CD4-positive, alpha-beta T cell (primary cell): ENCODE results near the gene REXO5. TPM values are rescaled to one million over a fixed set of nuclear protein-coding genes. Genes with fewer than 3 reads are reported as not detected.
A peak's percentile ranks its signal among the peaks of the same experiment; 100 is the strongest.

ENCODE experiments used
- ATAC-seq: fragments of 200-7000 bp; cut with Tn5 transposase; one replicate; pipeline ENCODE4 v1.10.0; 2022; ENCODE audit warnings: mild to moderate bottlenecking; ENCODE audit not compliant: poor library complexity
- CTCF ChIA-PET: fragments of 350-600 bp; sonication (Branson Sonifier 250); formaldehyde crosslinking; loops from one replicate; lab custom pipeline; 2021; ENCODE audit warnings: antibody characterized with exemption, inconsistent platforms; lab: Charles Lee
- POLR2A ChIA-PET: fragments of 350-600 bp; sonication (Branson Sonifier 250); formaldehyde crosslinking; loops from one replicate; lab custom pipeline; 2021; ENCODE audit warnings: antibody characterized with exemption, inconsistent platforms; lab: Charles Lee
- DNase-seq, 14 experiments: peaks; one replicate each; pipeline ENCODE4 v3.0.0-alpha.2; 2013 to 2020; ENCODE audit warnings: mixed read lengths in 2 of 14
- H3K27ac ChIP-seq, 2 donors: one replicate each; pipeline versions ENCODE4 v1.5.1 to v1.7.0; 2013; ENCODE audit warnings: low read length in 2 of 2, low read depth in 1 of 2, mild to moderate bottlenecking in 1 of 2
- H3K27me3 ChIP-seq, 2 experiments: 1 replicate in 1 of 2; 2 replicates in 1 of 2; pipeline versions ENCODE4 v1.6.1 to v1.7.0; 2013; ENCODE audit warnings: low read length in 2 of 2, control low read depth in 1 of 2, mild to moderate bottlenecking in 1 of 2, moderate library complexity in 1 of 2; ENCODE audit not compliant: insufficient read depth in 2 of 2, control insufficient read depth in 1 of 2
- H3K36me3 ChIP-seq: one replicate; pipeline ENCODE4 v1.6.1; 2013; ENCODE audit warnings: low read length, control low read depth; ENCODE audit not compliant: insufficient read depth
- H3K4me1 ChIP-seq: one replicate; pipeline ENCODE4 v1.6.1; 2013; ENCODE audit warnings: low read length, control low read depth; ENCODE audit not compliant: insufficient read depth
- H3K4me3 ChIP-seq: one replicate; pipeline ENCODE4 v1.5.1; 2013; ENCODE audit warnings: mild to moderate bottlenecking, low read length, moderate library complexity
- H3K9me3 ChIP-seq, 2 experiments: 1 replicate in 1 of 2; 2 replicates in 1 of 2; pipeline versions ENCODE4 v1.6.1 to v1.7.0; 2013; ENCODE audit warnings: low read length in 2 of 2, mild to moderate bottlenecking in 2 of 2, control low read depth in 1 of 2, moderate library complexity in 1 of 2; ENCODE audit not compliant: control insufficient read depth in 1 of 2, insufficient read depth in 1 of 2
- H3K27ac Mint-ChIP-seq: one replicate; pipeline ENCODE4 v1.8.0; 2020; ENCODE audit warnings: mixed read lengths
- H3K27me3 Mint-ChIP-seq: one replicate; pipeline ENCODE4 v1.8.0; 2021; ENCODE audit warnings: mixed read lengths
- H3K36me3 Mint-ChIP-seq: one replicate; pipeline ENCODE4 v1.8.0; 2021; ENCODE audit warnings: low read depth, mixed read lengths
- H3K4me1 Mint-ChIP-seq: one replicate; pipeline ENCODE4 v1.8.0; 2021; ENCODE audit warnings: low read depth, mixed read lengths
- H3K4me3 Mint-ChIP-seq: one replicate; pipeline ENCODE4 v1.8.0; 2020; ENCODE audit warnings: mild to moderate bottlenecking, mixed read lengths
- H3K9me3 Mint-ChIP-seq: one replicate; pipeline ENCODE4 v1.8.0; 2020; ENCODE audit warnings: mixed read lengths
- intact Hi-C, 2 experiments: fragments of 100-400 bp; cut with DNase I in 1 of 2; cut with micrococcal nuclease in 1 of 2; formaldehyde crosslinking; loops; one replicate each; pipeline versions ENCODE4 v1.15.1 to v1.9.0; 2023 to 2025; cut with DNase I, micrococcal nuclease
- total RNA-seq, 174 experiments: library from RNA in 2 of 174; stranded (reverse) in 2 of 174; gene quantifications; one replicate each; pipeline ENCODE4 v1.2.3 and lab custom pipeline; 2021 to 2026
- TF ChIP-seq, protein P1 (sequence below): fragments of 200-600 bp; IDR thresholded peaks from one replicate; pipeline ENCODE4 v1.8.0; 2022; ENCODE audit warnings: antibody characterized with exemption, mild to moderate bottlenecking

The REXO5 gene
- total RNA-seq, 2 experiments from 2014 or later: 0.56 TPM; not detected in 1

DNA sequence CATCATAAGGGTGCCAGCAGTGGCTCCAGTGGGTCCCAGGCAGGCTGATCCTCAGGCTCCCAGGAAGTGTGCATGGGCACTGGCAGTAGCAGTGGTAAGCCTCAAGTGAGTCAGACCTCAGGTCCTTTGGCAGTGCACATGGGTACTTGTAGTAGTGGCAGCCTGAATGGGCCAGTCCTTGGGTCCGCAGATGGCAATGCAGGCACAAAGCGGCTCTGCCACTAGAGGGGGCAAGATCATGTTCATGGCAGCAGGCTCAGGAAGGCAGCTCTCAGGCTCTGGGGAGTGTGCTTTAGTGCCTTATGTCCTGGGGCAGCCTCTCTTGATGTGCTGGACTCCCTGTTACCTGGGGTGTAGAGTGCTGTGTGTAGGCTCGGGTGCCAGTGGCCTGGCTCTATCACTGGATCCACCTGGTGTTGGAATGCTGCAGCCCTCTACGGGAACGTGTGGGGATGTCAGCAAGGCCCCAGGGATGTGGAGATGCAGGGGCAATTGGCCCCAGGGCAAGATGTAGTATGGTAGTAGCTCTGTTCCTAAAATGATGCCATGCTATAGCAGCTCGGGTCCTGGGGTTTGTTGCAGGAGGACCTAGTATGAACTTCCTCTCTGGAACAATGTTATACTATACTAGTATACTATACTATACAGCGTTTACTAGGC, 31.5 kb upstream of the REXO5 start:
- Mint-ChIP-seq H3K27me3 (no peaks in the 10 kb centered on the region), H3K9me3 (no peaks in the 10 kb centered on the region), H3K4me3 (no peak overlapping the region), H3K4me1 (no peaks in the 10 kb centered on the region), H3K36me3 (peaks cover 13% of the 10 kb centered on the region), H3K27ac (no peak overlapping the region)
- H3K27me3 ChIP-seq: no peaks in the 10 kb centered on the region
- H3K9me3 ChIP-seq: no peaks in the 10 kb centered on the region
- ATAC-seq: peak; percentile 67
- peak; percentile 18 to 71 (median 47) for DNase-seq
- H3K4me1 ChIP-seq: no peaks in the 10 kb centered on the region
- TF ChIP-seq, protein P1, sequence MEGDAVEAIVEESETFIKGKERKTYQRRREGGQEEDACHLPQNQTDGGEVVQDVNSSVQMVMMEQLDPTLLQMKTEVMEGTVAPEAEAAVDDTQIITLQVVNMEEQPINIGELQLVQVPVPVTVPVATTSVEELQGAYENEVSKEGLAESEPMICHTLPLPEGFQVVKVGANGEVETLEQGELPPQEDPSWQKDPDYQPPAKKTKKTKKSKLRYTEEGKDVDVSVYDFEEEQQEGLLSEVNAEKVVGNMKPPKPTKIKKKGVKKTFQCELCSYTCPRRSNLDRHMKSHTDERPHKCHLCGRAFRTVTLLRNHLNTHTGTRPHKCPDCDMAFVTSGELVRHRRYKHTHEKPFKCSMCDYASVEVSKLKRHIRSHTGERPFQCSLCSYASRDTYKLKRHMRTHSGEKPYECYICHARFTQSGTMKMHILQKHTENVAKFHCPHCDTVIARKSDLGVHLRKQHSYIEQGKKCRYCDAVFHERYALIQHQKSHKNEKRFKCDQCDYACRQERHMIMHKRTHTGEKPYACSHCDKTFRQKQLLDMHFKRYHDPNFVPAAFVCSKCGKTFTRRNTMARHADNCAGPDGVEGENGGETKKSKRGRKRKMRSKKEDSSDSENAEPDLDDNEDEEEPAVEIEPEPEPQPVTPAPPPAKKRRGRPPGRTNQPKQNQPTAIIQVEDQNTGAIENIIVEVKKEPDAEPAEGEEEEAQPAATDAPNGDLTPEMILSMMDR: peak; percentile 31
- intact Hi-C loops: no loop called here
- CTCF ChIA-PET: interaction anchor here (0.6 kb wide), 1 partner anchor 162 kb away, joined by 3 read pairs; no protein-coding TSS in a partner anchor
- H3K4me3 ChIP-seq: no peak overlapping the region
- no peaks in the 10 kb centered on the region for H3K36me3 ChIP-seq
- POLR2A ChIA-PET: no interaction called here
- no peak overlapping the region for H3K27ac ChIP-seq

DNA sequence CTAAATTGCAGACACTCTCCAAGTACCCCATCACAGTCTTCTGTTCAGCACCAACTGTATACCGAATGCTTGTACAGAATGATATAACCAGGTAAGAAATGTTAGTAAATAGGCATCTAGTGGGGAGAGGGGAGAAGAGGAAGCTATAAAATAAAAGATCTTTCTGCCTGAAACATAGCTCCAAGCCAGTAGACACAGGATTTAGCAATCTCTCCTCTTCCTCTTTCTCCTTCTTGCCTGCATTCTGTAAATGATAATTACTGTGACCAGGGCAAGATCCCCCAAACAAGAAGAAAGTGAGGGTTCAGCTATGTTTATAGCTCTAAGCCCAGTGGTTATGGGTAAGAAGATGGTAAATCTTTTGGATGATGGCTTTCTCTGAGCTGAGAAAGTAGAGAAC, 24.6 kb upstream of the REXO5 start:
- CTCF ChIA-PET: no interaction called here
- no peaks in the 10 kb centered on the region for H3K9me3 Mint-ChIP-seq
- H3K27ac Mint-ChIP-seq: no peak overlapping the region
- H3K9me3 ChIP-seq: no peaks in the 10 kb centered on the region
- TF ChIP-seq, protein P1: no peak
- no peaks in the 10 kb centered on the region for H3K27me3 ChIP-seq
- intact Hi-C loops: no loop called here
- ATAC-seq (no peak), DNase-seq (no peak)
- no peak overlapping the region for H3K4me3 Mint-ChIP-seq
- no peak overlapping the region for H3K27ac ChIP-seq
- H3K4me1 ChIP-seq: no peaks in the 10 kb centered on the region
- H3K4me1 Mint-ChIP-seq: no peaks in the 10 kb centered on the region
- H3K36me3 ChIP-seq: no peaks in the 10 kb centered on the region
- POLR2A ChIA-PET: no interaction called here
- no peaks in the 10 kb centered on the region for H3K27me3 Mint-ChIP-seq
- no peak overlapping the region for H3K4me3 ChIP-seq
- peaks cover 24% of the 10 kb centered on the region for H3K36me3 Mint-ChIP-seq

DNA sequence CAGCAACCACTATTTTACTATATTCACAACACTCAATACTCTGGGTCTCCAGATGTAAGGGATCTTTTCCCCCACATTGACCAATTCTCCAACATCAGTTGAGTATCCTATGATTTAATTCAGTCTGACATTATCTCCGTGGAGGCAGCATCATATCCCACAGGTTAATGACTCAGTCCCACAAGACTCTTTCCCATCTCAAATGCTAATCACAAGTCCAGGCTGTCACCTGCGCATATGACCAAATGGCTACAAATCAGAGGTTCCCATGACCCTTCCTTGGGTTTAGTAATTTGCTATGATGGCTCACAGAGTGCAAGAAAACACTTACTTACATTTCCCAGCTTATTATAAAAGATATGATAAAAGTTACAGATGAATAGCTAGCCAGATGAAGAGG, 23.9 kb upstream of the REXO5 start:
- no peaks in the 10 kb centered on the region for H3K4me1 ChIP-seq
- ChIA-PET CTCF (no interaction called here), POLR2A (no interaction called here)
- ATAC-seq (no peak), DNase-seq (no peak)
- H3K4me3 ChIP-seq: no peak overlapping the region
- no peaks in the 10 kb centered on the region for H3K36me3 ChIP-seq
- no peaks in the 10 kb centered on the region for H3K27me3 ChIP-seq
- TF ChIP-seq, protein P1: no peak
- no peak overlapping the region for H3K4me3 Mint-ChIP-seq
- no peaks in the 10 kb centered on the region for H3K27me3 Mint-ChIP-seq
- H3K27ac Mint-ChIP-seq: no peak overlapping the region
- intact Hi-C loops: no loop called here
- H3K36me3 Mint-ChIP-seq: peaks cover 17% of the 10 kb centered on the region
- no peaks in the 10 kb centered on the region for H3K4me1 Mint-ChIP-seq
- H3K9me3 ChIP-seq: no peaks in the 10 kb centered on the region
- no peaks in the 10 kb centered on the region for H3K9me3 Mint-ChIP-seq
- no peak overlapping the region for H3K27ac ChIP-seq
